A673 (cell line): Measurements from ENCODE around the gene CPNE1.

ENCODE experiments used
- CTCF ChIP-seq: fragments of 300-800, 200-600 bp; sonication (generic); conservative IDR thresholded peaks from 2 replicates; pipeline ENCODE4 v1.5.1; 2017; ENCODE audit warnings: low read depth, mild to moderate bottlenecking, antibody characterized with exemption, low read length, moderate library complexity, mixed read lengths
- EZH2 ChIP-seq: fragments of 200-600 bp; sonication (generic); IDR thresholded peaks from 2 replicates; pipeline ENCODE4 v1.6.1; 2017; ENCODE audit warnings: borderline replicate concordance, low read depth, mild to moderate bottlenecking, mixed read lengths, antibody characterized with exemption, low read length; ENCODE audit not compliant: poor library complexity, severe bottlenecking

GRCh38 chr20:35674921-35675320 is 10.2 kb upstream of the CPNE1 start:
- no peak for TF ChIP-seq CTCF
- no peak for TF ChIP-seq EZH2
